Kidney (tissue), 14 donors: ENCODE measurements around the gene MYH9. TPM values are rescaled to one million over a fixed set of nuclear protein-coding genes. Genes with fewer than 3 reads are reported as not detected.

Source experiments
- DNase-seq, 5 donors: peaks; one replicate each; pipeline ENCODE4 v3.0.0-alpha.2; 2013 to 2020
- FAIRE-seq: peaks from 2 replicates; lab custom pipeline; 2012; peaks lifted over from hg19 to GRCh38; lab: Jason Lieb, UNC
- H3K27ac ChIP-seq, 2 donors: one replicate each; pipeline ENCODE4 v1.7.0; 2013; ENCODE audit warnings: low read depth in 2 of 2, low read length in 2 of 2, inconsistent platforms in 1 of 2
- H3K27me3 ChIP-seq: one replicate; pipeline ENCODE4 v1.7.1; 2013; ENCODE audit warnings: low read length, inconsistent platforms; ENCODE audit not compliant: control insufficient read depth, insufficient read depth
- H3K36me3 ChIP-seq, 3 donors: one replicate each; pipeline versions ENCODE4 v1.7.0 to v1.7.1; 2013; ENCODE audit warnings: low read length in 3 of 3, control low read depth in 1 of 3, inconsistent platforms in 1 of 3; ENCODE audit not compliant: insufficient read depth in 3 of 3, control insufficient read depth in 2 of 3
- H3K4me1 ChIP-seq, 3 donors: one replicate each; pipeline versions ENCODE4 v1.7.0 to v1.7.1; 2013; ENCODE audit warnings: low read length in 3 of 3, inconsistent platforms in 1 of 3, low read depth in 1 of 3; ENCODE audit not compliant: control insufficient read depth in 2 of 3, insufficient read depth in 2 of 3
- H3K4me3 ChIP-seq, 3 donors: one replicate each; pipeline versions ENCODE4 v1.7.0 to v1.8.1; 2013; ENCODE audit warnings: low read length in 3 of 3, control low read depth in 1 of 3, inconsistent platforms in 1 of 3
- H3K9ac ChIP-seq, 3 donors: one replicate each; pipeline versions ENCODE4 v1.7.0 to v1.7.1; 2013; ENCODE audit warnings: low read length in 3 of 3, control low read depth in 1 of 3, inconsistent platforms in 1 of 3
- H3K9me3 ChIP-seq, 3 donors: one replicate each; pipeline versions ENCODE4 v1.7.0 to v1.7.1; 2013; ENCODE audit warnings: low read length in 3 of 3, control low read depth in 1 of 3, inconsistent platforms in 1 of 3; ENCODE audit not compliant: control insufficient read depth in 2 of 3, insufficient read depth in 1 of 3
- CTCF ChIP-seq: IDR thresholded peaks from 3 replicates; pipeline ENCODE4 v1.5.1; 2012; ENCODE audit warnings: mild to moderate bottlenecking, moderate library complexity, borderline replicate concordance; ENCODE audit not compliant: insufficient read depth; ENCODE audit errors: extremely low read depth
- intact Hi-C: fragments of 100-400 bp; cut with DNase I; formaldehyde crosslinking; loops from one replicate; pipeline ENCODE4 v1.11.1; 2022
- polyA plus RNA-seq: library from polyadenylated mRNA; stranded (reverse); fragments of 350-450 nt; fragmentation: Illumina TruSeq; extraction: RNeasy Lipid Tissue Mini Kit (QIAGEN cat#74804); gene quantifications from one replicate; pipeline ENCODE4 v1.2.3, GENCODE V29; 2014; ENCODE audit warnings: low read depth, low replicate concordance; ENCODE audit not compliant: insufficient read depth
- total RNA-seq: library from RNA; stranded (reverse); fragmentation: NEBNext Ultra II Directional; extraction: Animal tissue kit (Norgen Biotek cat#: 25700); gene quantifications from one replicate; pipeline ENCODE4 v1.2.1, GENCODE V29; 2021
- donor health status: control.
- donor health status: control.
- donor health status: control.
- donor health status: control.
- donor health status: control.
- donor health status: DM: yes; HTN: yes; CAD: no.
- donor health status: Normal renal cell carcinoma (clear cell type).

MYH9 gene
- total and polyA plus RNA-seq, 2 donors from 2014 or later = 85.2 to 655 TPM

GRCh38 chr22:36319595-36320497, 67.9 kb downstream of the MYH9 start:
- intact Hi-C loops = no loop called here
- Histone ChIP-seq H3K27ac (no peak overlapping the region), H3K9me3 (no peaks in the 10 kb centered on the region), H3K4me3 (no peak overlapping the region), H3K36me3 (peaks cover 7 to 92% (median 47%) of the 10 kb centered on the region in 3 donors), H3K27me3 (no peaks in the 10 kb centered on the region), H3K9ac (no peak overlapping the region), H3K4me1 (peaks cover 0 to 22% (median 21%) of the 10 kb centered on the region in 3 donors)
- TF ChIP-seq CTCF = no peak
- no peak for FAIRE-seq
- peak in 1 of 5 donors; percentile 74 for DNase-seq

GRCh38 chr22:36318442-36318841, 69.3 kb downstream of the MYH9 start:
- FAIRE-seq = no peak
- H3K4me3 ChIP-seq = no peak overlapping the region
- peaks cover 8 to 89% (median 55%) of the 10 kb centered on the region in 3 donors for H3K36me3 ChIP-seq

GRCh38 chr22:36317658-36318271, 70.0 kb downstream of the MYH9 start:
- peaks cover 0 to 2% (median 1%) of the 10 kb centered on the region in 3 donors for H3K4me1 ChIP-seq
- no peak for FAIRE-seq
- no peak for TF ChIP-seq CTCF
- no peak for DNase-seq
- H3K36me3 ChIP-seq = peaks cover 9 to 85% (median 53%) of the 10 kb centered on the region in 3 donors
- H3K9ac ChIP-seq = no peak overlapping the region
- intact Hi-C loops = no loop called here
- no peaks in the 10 kb centered on the region for H3K9me3 ChIP-seq
- no peak overlapping the region for H3K27ac ChIP-seq
- H3K4me3 ChIP-seq = no peak overlapping the region
- H3K27me3 ChIP-seq = no peaks in the 10 kb centered on the region

More at GRCh38 chr22:36318442-36318841, 69.3 kb downstream of the MYH9 start:
- no peak for TF ChIP-seq CTCF
- intact Hi-C loops = no loop called here
- Histone ChIP-seq H3K4me1 (peaks cover 0 to 8% (median 8%) of the 10 kb centered on the region in 3 donors), H3K27me3 (no peaks in the 10 kb centered on the region), H3K9me3 (no peaks in the 10 kb centered on the region), H3K9ac (no peak overlapping the region), H3K27ac (no peak overlapping the region)
- DNase-seq = no peak
